ENCODE results near the gene MPC1. TPM values are rescaled to one million over a fixed set of nuclear protein-coding genes. Genes with fewer than 3 reads are reported as not detected.
"Not testable (repeated sequence)": the region's sequence is repeated elsewhere in the genome, so short reads cannot be mapped to it uniquely, and the experiment has no call there.

The MPC1 gene
- total RNA-seq, 1 donor from 2014 or later, result 24.1 TPM

GRCh38 chr6:166348305-166348949, 34.3 kb downstream of the MPC1 start:
- intact Hi-C loops (cut with micrococcal nuclease), result no loop called here

GRCh38 chr6:166346965-166347364, 35.8 kb downstream of the MPC1 start:
- intact Hi-C loops (cut with micrococcal nuclease), result no loop called here

- intact Hi-C loops (cut with micrococcal nuclease), result no loop called here
These were observed 36.3 kb downstream of the MPC1 start for GRCh38 chr6:166346449-166346848.

- intact Hi-C loops (cut with micrococcal nuclease), result not testable (repeated sequence)
These were observed 37.1 kb downstream of the MPC1 start for GRCh38 chr6:166345672-166346071.

GRCh38 chr6:166344921-166345320, 37.8 kb downstream of the MPC1 start:
- intact Hi-C loops (cut with micrococcal nuclease), result loop anchor here (5.0 kb wide), 2 partner anchors 1007 to 1362 kb away; no protein-coding TSS in a partner anchor

GRCh38 chr6:166344240-166344639, 38.5 kb downstream of the MPC1 start:
- intact Hi-C loops (cut with micrococcal nuclease), result loop anchor here (5.0 kb wide), 2 partner anchors 1008 to 1363 kb away; no protein-coding TSS in a partner anchor

GRCh38 chr6:166343150-166343487, 39.6 kb downstream of the MPC1 start:
- intact Hi-C loops (cut with micrococcal nuclease), result loop anchor here (5.0 kb wide), 2 partner anchors 1009 to 1364 kb away; no protein-coding TSS in a partner anchor

- intact Hi-C loops (cut with micrococcal nuclease), result loop anchor here (1.0 to 5.0 kb wide), 6 partner anchors 41 to 1365 kb away; partner anchors contain the start of genes CEP43 and RPS6KA2
These were observed 40.2 kb downstream of the MPC1 start, which contains the start of gene SFT2D1 for GRCh38 chr6:166342349-166343149. Gene SFT2D1 (minus strand): TSS chr6:166342545. CDS start chr6:166342481, 64 bp downstream.

- intact Hi-C loops (cut with micrococcal nuclease), result loop anchor here (1.0 to 5.0 kb wide), 9 partner anchors 9 to 1365 kb away; partner anchors contain the start of genes CEP43, RNASET2 and RPS6KA2
These were observed 40.8 kb downstream of the MPC1 start for GRCh38 chr6:166341977-166342348.

- intact Hi-C loops (cut with micrococcal nuclease), result loop anchor here (1.0 to 5.0 kb wide), 5 partner anchors 8 to 1366 kb away; partner anchors contain the start of gene RNASET2
These were observed 41.3 kb downstream of the MPC1 start for GRCh38 chr6:166341464-166341863.

GRCh38 chr6:166338854-166339253, 43.9 kb downstream of the MPC1 start:
- intact Hi-C loops (cut with micrococcal nuclease), result no loop called here

GRCh38 chr6:166336847-166337246, 45.9 kb downstream of the MPC1 start:
- intact Hi-C loops (cut with micrococcal nuclease), result no loop called here

GRCh38 chr6:166335378-166336302, 47.1 kb downstream of the MPC1 start:
- intact Hi-C loops (cut with micrococcal nuclease), result no loop called here

GRCh38 chr6:166334878-166335277, 47.9 kb downstream of the MPC1 start:
- intact Hi-C loops (cut with micrococcal nuclease), result loop anchor here (5.0 kb wide), 2 partner anchors 58 to 67 kb away; no protein-coding TSS in a partner anchor

- intact Hi-C loops (cut with micrococcal nuclease), result loop anchor here (1.0 to 5.0 kb wide), 4 partner anchors 8 to 69 kb away; partner anchors contain the start of gene MPC1
These were observed 49.4 kb downstream of the MPC1 start for GRCh38 chr6:166333172-166333995.

GRCh38 chr6:166331503-166332415, 51.0 kb downstream of the MPC1 start:
- intact Hi-C loops (cut with micrococcal nuclease), result loop anchor here (2.0 to 5.0 kb wide), 3 partner anchors 51 to 71 kb away; partner anchors contain the start of gene MPC1

GRCh38 chr6:166330612-166331011, 52.1 kb downstream of the MPC1 start:
- intact Hi-C loops (cut with micrococcal nuclease), result loop anchor here (5.0 kb wide), 2 partner anchors 53 to 72 kb away; no protein-coding TSS in a partner anchor

- intact Hi-C loops (cut with micrococcal nuclease), result no loop called here
These were observed 57.2 kb downstream of the MPC1 start for GRCh38 chr6:166325383-166326042.
